Naive thymus-derived CD4-positive, alpha-beta T cell (primary cell): ENCODE data around the gene DNAJC11. TPM values are rescaled to one million over a fixed set of nuclear protein-coding genes. Genes with fewer than 3 reads are reported as not detected.
"Not testable (repeated sequence)": the region's sequence is repeated elsewhere in the genome, so short reads cannot be mapped to it uniquely, and the experiment has no call there.

ENCODE experiments used
- ATAC-seq: fragments of 150-1000 bp; cut with Tn5 transposase; 2 replicates; pipeline ENCODE4 v1.10.0; 2021; ENCODE audit warnings: mild to moderate bottlenecking, moderate library complexity
- CTCF ChIA-PET: fragments of 350-600 bp; sonication (Branson Sonifier 250); formaldehyde crosslinking; loops from one replicate; lab custom pipeline; 2021; ENCODE audit warnings: antibody characterized with exemption; lab: Charles Lee
- POLR2A ChIA-PET: fragments of 350-600 bp; sonication (Branson Sonifier 250); formaldehyde crosslinking; loops from one replicate; lab custom pipeline; 2021; ENCODE audit warnings: antibody characterized with exemption, inconsistent platforms; lab: Charles Lee
- DNase-seq, 9 donors: peaks; one replicate each; pipeline versions ENCODE4 v3.0.0 to v3.0.0-alpha.2; 2020 to 2022; ENCODE audit warnings: mixed read lengths in 1 of 9
- H3K27ac ChIP-seq: one replicate; pipeline ENCODE4 v1.7.0; 2013; ENCODE audit warnings: mild to moderate bottlenecking, low read depth, low read length, moderate library complexity
- H3K27me3 ChIP-seq, 2 donors: one replicate each; pipeline ENCODE4 v1.7.0; 2013; ENCODE audit warnings: low read length in 2 of 2, mild to moderate bottlenecking in 2 of 2, moderate library complexity in 2 of 2; ENCODE audit not compliant: control insufficient read depth in 2 of 2, insufficient read depth in 2 of 2
- H3K36me3 ChIP-seq, 3 experiments: 1 replicate in 2 of 3; 2 replicates in 1 of 3; pipeline ENCODE4 v1.7.0; 2013; ENCODE audit warnings: low read length in 3 of 3, mild to moderate bottlenecking in 3 of 3, moderate library complexity in 1 of 3; ENCODE audit not compliant: insufficient read depth in 3 of 3, control insufficient read depth in 2 of 3
- H3K4me1 ChIP-seq, 2 donors: one replicate each; pipeline ENCODE4 v1.7.0; 2013; ENCODE audit warnings: low read length in 2 of 2, mild to moderate bottlenecking in 2 of 2, moderate library complexity in 1 of 2; ENCODE audit not compliant: control insufficient read depth in 2 of 2, insufficient read depth in 2 of 2
- H3K4me3 ChIP-seq: 2 replicates; pipeline ENCODE4 v1.7.0; 2013; ENCODE audit warnings: mild to moderate bottlenecking, low read length
- H3K9me3 ChIP-seq, 3 experiments: 1 replicate in 2 of 3; 2 replicates in 1 of 3; pipeline ENCODE4 v1.7.0; 2013; ENCODE audit warnings: low read length in 3 of 3; ENCODE audit not compliant: control insufficient read depth in 2 of 3
- H3K27ac Mint-ChIP-seq, 9 donors: one replicate each; pipeline ENCODE4 v1.8.0; 2020 to 2022; ENCODE audit warnings: mixed read lengths in 9 of 9, mild to moderate bottlenecking in 8 of 9, moderate library complexity in 5 of 9, inconsistent platforms in 2 of 9
- H3K27me3 Mint-ChIP-seq, 5 donors: one replicate each; pipeline ENCODE4 v1.8.0; 2021 to 2022; ENCODE audit warnings: mixed read lengths in 5 of 5, mild to moderate bottlenecking in 1 of 5
- H3K36me3 Mint-ChIP-seq, 5 donors: one replicate each; pipeline ENCODE4 v1.8.0; 2020 to 2022; ENCODE audit warnings: mixed read lengths in 5 of 5, mild to moderate bottlenecking in 3 of 5, inconsistent platforms in 1 of 5
- H3K4me1 Mint-ChIP-seq, 7 donors: one replicate each; pipeline ENCODE4 v1.8.0; 2020 to 2022; ENCODE audit warnings: mixed read lengths in 7 of 7, mild to moderate bottlenecking in 3 of 7, inconsistent platforms in 1 of 7
- H3K4me3 Mint-ChIP-seq, 10 donors: one replicate each; pipeline ENCODE4 v1.8.0; 2020 to 2022; ENCODE audit warnings: mild to moderate bottlenecking in 10 of 10, mixed read lengths in 10 of 10, moderate library complexity in 6 of 10, inconsistent platforms in 2 of 10
- H3K9me3 Mint-ChIP-seq, 11 donors: one replicate each; pipeline ENCODE4 v1.8.0; 2020 to 2022; ENCODE audit warnings: mixed read lengths in 11 of 11, mild to moderate bottlenecking in 4 of 11, inconsistent platforms in 1 of 11, moderate library complexity in 1 of 11
- intact Hi-C, 2 donors: fragments of 100-400 bp; cut with micrococcal nuclease; formaldehyde crosslinking; loops; one replicate each; pipeline ENCODE4 v1.15.1; 2023
- polyA plus RNA-seq, 2 donors: library from polyadenylated mRNA; unstranded; fragments of 300-500 nt; fragmentation: Illumina TruSeq; gene quantifications; one replicate each; pipeline ENCODE4 v1.2.3, GENCODE V29; 2021
- total RNA-seq, 6 experiments: library from RNA in 5 of 6; stranded (reverse) in 5 of 6; gene quantifications; 1 replicate in 5 of 6; 2 replicates in 1 of 6; pipeline ENCODE4 v1.2.3 and lab custom pipeline; 2021 to 2026

DNAJC11 gene
- total and polyA plus RNA-seq, 7 experiments from 2014 or later: 19.2 to 49.7 (median 42.9) TPM

GRCh38 chr1:6652986-6653385 lies 48.6 kb downstream of the DNAJC11 start:
- H3K27ac ChIP-seq: no peak overlapping the region
- ATAC-seq (no peak), DNase-seq (no peak)
- H3K36me3 ChIP-seq: peaks cover 7 to 43% (median 12%) of the 10 kb centered on the region in 3 experiments
- no peaks in the 10 kb centered on the region for H3K4me1 ChIP-seq
- Mint-ChIP-seq H3K27me3 (no peaks in the 10 kb centered on the region), H3K4me1 (peaks cover 0 to 13% (median 10%) of the 10 kb centered on the region in 7 donors), H3K9me3 (no peaks in the 10 kb centered on the region), H3K36me3 (peaks cover 0 to 25% (median 5%) of the 10 kb centered on the region in 5 donors), H3K27ac (peak overlapping the region in 1 of 9 donors; percentile 50), H3K4me3 (no peak overlapping the region)
- H3K9me3 ChIP-seq: no peaks in the 10 kb centered on the region
- H3K27me3 ChIP-seq: no peaks in the 10 kb centered on the region
- POLR2A ChIA-PET: interaction anchor here (1.8 kb wide), 1 partner anchor 53 kb away, joined by 4 read pairs; no protein-coding TSS in a partner anchor
- CTCF ChIA-PET: interaction anchor here (0.6 to 1.4 kb wide), 3 partner anchors 8 to 240 kb away, joined by 3 to 4 read pairs (median 3); no protein-coding TSS in a partner anchor
- no peak overlapping the region for H3K4me3 ChIP-seq
- intact Hi-C loops: no loop called here

GRCh38 chr1:6651909-6652308 lies 49.7 kb downstream of the DNAJC11 start:
- Mint-ChIP-seq H3K9me3 (no peaks in the 10 kb centered on the region), H3K4me1 (peaks cover 0 to 5% (median 3%) of the 10 kb centered on the region in 7 donors), H3K27ac (peak overlapping the region in 1 of 9 donors; percentile 29), H3K36me3 (peaks cover 0 to 22% (median 5%) of the 10 kb centered on the region in 5 donors), H3K4me3 (no peak overlapping the region), H3K27me3 (no peaks in the 10 kb centered on the region)
- Histone ChIP-seq H3K36me3 (peaks cover 7 to 43% (median 12%) of the 10 kb centered on the region in 3 experiments), H3K27ac (no peak overlapping the region), H3K4me3 (no peak overlapping the region), H3K9me3 (no peaks in the 10 kb centered on the region), H3K4me1 (no peaks in the 10 kb centered on the region), H3K27me3 (no peaks in the 10 kb centered on the region)
- CTCF ChIA-PET: interaction anchor here (1.1 kb wide), 1 partner anchor 166 kb away, joined by 3 read pairs; no protein-coding TSS in a partner anchor
- ATAC-seq (no peak), DNase-seq (no peak)
- POLR2A ChIA-PET: interaction anchor here (0.7 kb wide), 1 partner anchor 162 kb away, joined by 5 read pairs; no protein-coding TSS in a partner anchor
- intact Hi-C loops: no loop called here

- Histone ChIP-seq H3K27ac (no peak overlapping the region), H3K4me3 (no peak overlapping the region), H3K9me3 (no peaks in the 10 kb centered on the region), H3K4me1 (no peaks in the 10 kb centered on the region), H3K27me3 (no peaks in the 10 kb centered on the region), H3K36me3 (peaks cover 7 to 48% (median 10%) of the 10 kb centered on the region in 3 experiments)
- Mint-ChIP-seq H3K27me3 (no peaks in the 10 kb centered on the region), H3K27ac (no peak overlapping the region), H3K4me1 (peaks cover 0 to 5% (median 0%) of the 10 kb centered on the region in 7 donors), H3K36me3 (peaks cover 0 to 25% (median 5%) of the 10 kb centered on the region in 5 donors), H3K9me3 (no peaks in the 10 kb centered on the region), H3K4me3 (no peak overlapping the region)
- ChIA-PET CTCF (interaction anchor here (0.9 kb wide), 1 partner anchor 15 kb away, joined by 3 read pairs; no protein-coding TSS in a partner anchor), POLR2A (no interaction called here)
- no peak for DNase-seq
- intact Hi-C loops: no loop called here
- ATAC-seq: no peak
Measured at GRCh38 chr1:6648556-6648955, 53.1 kb downstream of the DNAJC11 start.

- intact Hi-C loops: loop anchor here (1.0 to 2.0 kb wide), 7 partner anchors 44 to 400 kb away; partner anchors contain the start of genes NOL9 (in 2 of the 2) and KLHL21 (in 1 of the 2)
- Mint-ChIP-seq H3K27me3 (no peaks in the 10 kb centered on the region), H3K27ac (no peak overlapping the region), H3K4me3 (no peak overlapping the region), H3K4me1 (peaks cover 0 to 6% (median 0%) of the 10 kb centered on the region in 7 donors), H3K36me3 (peaks cover 0 to 20% (median 13%) of the 10 kb centered on the region in 5 donors), H3K9me3 (no peaks in the 10 kb centered on the region)
- peak; percentile 70 for ATAC-seq
- no peaks in the 10 kb centered on the region for H3K27me3 ChIP-seq
- H3K4me3 ChIP-seq: no peak overlapping the region
- H3K27ac ChIP-seq: no peak overlapping the region
- no peaks in the 10 kb centered on the region for H3K9me3 ChIP-seq
- ChIA-PET CTCF (interaction anchor here (0.6 to 4.2 kb wide), 20 partner anchors 9 to 479 kb away, joined by 3 to 18 read pairs (median 4); partner anchors contain the start of genes NOL9 and TAS1R1), POLR2A (interaction anchor here (0.7 to 1.0 kb wide), 3 partner anchors 10 to 187 kb away, joined by 3 read pairs; no protein-coding TSS in a partner anchor)
- peaks cover 0 to 42% (median 0%) of the 10 kb centered on the region in 3 experiments for H3K36me3 ChIP-seq
- peak in 7 of 9 donors; percentile 33 to 64 (median 54) for DNase-seq
- H3K4me1 ChIP-seq: no peaks in the 10 kb centered on the region
Measured at GRCh38 chr1:6646499-6647148, 55.0 kb downstream of the DNAJC11 start.

- H3K27me3 ChIP-seq: no peaks in the 10 kb centered on the region
- H3K9me3 Mint-ChIP-seq: no peaks in the 10 kb centered on the region
- H3K4me1 ChIP-seq: no peaks in the 10 kb centered on the region
- CTCF ChIA-PET: interaction anchor here (1.0 to 4.2 kb wide), 4 partner anchors 9 to 440 kb away, joined by 3 to 18 read pairs (median 6); no protein-coding TSS in a partner anchor
- no peak for DNase-seq
- no peak for ATAC-seq
- peaks cover 0 to 21% (median 12%) of the 10 kb centered on the region in 5 donors for H3K36me3 Mint-ChIP-seq
- POLR2A ChIA-PET: interaction anchor here (1.7 kb wide), 1 partner anchor 43 kb away, joined by 4 read pairs; no protein-coding TSS in a partner anchor
- no peaks in the 10 kb centered on the region for H3K9me3 ChIP-seq
- peaks cover 0 to 41% (median 0%) of the 10 kb centered on the region in 3 experiments for H3K36me3 ChIP-seq
- H3K4me1 Mint-ChIP-seq: peaks cover 0 to 6% (median 0%) of the 10 kb centered on the region in 7 donors
- no peak overlapping the region for H3K27ac ChIP-seq
- no peak overlapping the region for H3K4me3 ChIP-seq
- H3K4me3 Mint-ChIP-seq: no peak overlapping the region
- H3K27ac Mint-ChIP-seq: no peak overlapping the region
- intact Hi-C loops: no loop called here
- no peaks in the 10 kb centered on the region for H3K27me3 Mint-ChIP-seq
Measured at GRCh38 chr1:6645018-6645417, 56.6 kb downstream of the DNAJC11 start.

GRCh38 chr1:6640867-6641266 lies 60.7 kb downstream of the DNAJC11 start:
- H3K27ac ChIP-seq, H3K4me1 ChIP-seq, H3K4me1 Mint-ChIP-seq, POLR2A ChIA-PET, intact Hi-C loops, H3K9me3 Mint-ChIP-seq, H3K27ac Mint-ChIP-seq, ATAC-seq, H3K27me3 Mint-ChIP-seq, H3K9me3 ChIP-seq, H3K4me3 ChIP-seq, DNase-seq, H3K27me3 ChIP-seq, H3K4me3 Mint-ChIP-seq: not testable (repeated sequence)
- peaks cover 0 to 39% (median 12%) of the 10 kb centered on the region in 5 donors for H3K36me3 Mint-ChIP-seq
- CTCF ChIA-PET: interaction anchor here (1.0 kb wide), 1 partner anchor 155 kb away, joined by 3 read pairs; no protein-coding TSS in a partner anchor
- H3K36me3 ChIP-seq: peaks cover 0 to 80% (median 5%) of the 10 kb centered on the region in 3 experiments
